Heart left ventricle (tissue), 16 donors: ENCODE measurements around the gene TRMT44. TPM values are rescaled to one million over a fixed set of nuclear protein-coding genes. Genes with fewer than 3 reads are reported as not detected.
A peak's percentile ranks its signal among the peaks of the same experiment; 100 is the strongest.
"Not testable (repeated sequence)": the region's sequence is repeated elsewhere in the genome, so short reads cannot be mapped to it uniquely, and the experiment has no call there.

Experiments used
- ATAC-seq, 4 donors: fragments of 200-7000 bp; cut with Tn5 transposase; one replicate each; pipeline ENCODE4 v1.9.1; 2020 to 2022; ENCODE audit warnings: moderate library complexity in 4 of 4, mild to moderate bottlenecking in 3 of 4, moderate number of reproducible peaks in 1 of 4
- DNase-seq, 5 donors: peaks; one replicate each; pipeline ENCODE4 v3.0.0-alpha.2; 2020
- H3K27ac ChIP-seq, 12 donors: fragments of 200-600 bp; sonication (generic) in 4 of 12; one replicate each; pipeline versions ENCODE4 v1.5.0 to v1.8.0; 2016 to 2022; ENCODE audit warnings: mild to moderate bottlenecking in 2 of 12
- H3K27me3 ChIP-seq, 9 donors: fragments of 200-600 bp; sonication (generic) in 2 of 9; one replicate each; pipeline versions ENCODE4 v1.5.1 to v1.8.0; 2016 to 2022; ENCODE audit warnings: mild to moderate bottlenecking in 3 of 9
- H3K36me3 ChIP-seq, 9 donors: fragments of 200-600 bp; sonication (generic) in 2 of 9; one replicate each; pipeline versions ENCODE4 v1.5.0 to v1.8.0; 2018 to 2022; ENCODE audit warnings: mild to moderate bottlenecking in 2 of 9
- H3K4me1 ChIP-seq, 12 donors: fragments of 200-600 bp; sonication (generic) in 4 of 12; one replicate each; pipeline versions ENCODE4 v1.5.0 to v1.8.0; 2016 to 2022; ENCODE audit warnings: mild to moderate bottlenecking in 3 of 12
- H3K4me3 ChIP-seq, 12 donors: fragments of 200-600 bp; sonication (generic) in 4 of 12; one replicate each; pipeline versions ENCODE4 v1.5.0 to v1.8.0; 2017 to 2022; ENCODE audit warnings: mild to moderate bottlenecking in 9 of 12, moderate library complexity in 4 of 12
- H3K9me3 ChIP-seq, 12 donors: fragments of 200-600 bp; sonication (generic) in 4 of 12; one replicate each; pipeline versions ENCODE4 v1.5.0 to v1.8.0; 2016 to 2022; ENCODE audit warnings: mild to moderate bottlenecking in 1 of 12
- CTCF ChIP-seq, 12 donors: fragments of 200-600 bp; sonication (generic) in 4 of 12; IDR thresholded peaks; one replicate each; pipeline versions ENCODE4 v1.5.0 to v1.8.0; 2018 to 2022; ENCODE audit warnings: antibody characterized with exemption in 12 of 12, mild to moderate bottlenecking in 5 of 12
- POLR2A ChIP-seq, 2 donors: fragments of 450-650 bp; IDR thresholded peaks; one replicate each; pipeline ENCODE4 v1.6.1; 2017; ENCODE audit warnings: antibody characterized with exemption in 2 of 2, mild to moderate bottlenecking in 2 of 2, moderate library complexity in 2 of 2
- WGBS, 4 donors: extraction: QIAGEN DNeasy Blood & Tissue Kit in 2 of 4; methylation state at CpG; one replicate each; pipeline versions ENCODE4 v1.1.5 to v1.1.7; 2013 to 2018; 5-methylcytosine and 5-hydroxymethylcytosine counted together
- intact Hi-C, 10 donors: fragments of 100-400 bp; cut with DNase I; formaldehyde crosslinking; loops; one replicate each; pipeline versions ENCODE4 v1.11.1 to v1.14.2; 2022
- polyA plus RNA-seq, 2 donors: library from polyadenylated mRNA; stranded (reverse); fragments of 200-250 nt; gene quantifications; one replicate each; pipeline ENCODE4 v1.2.3, GENCODE V29; 2013
- total RNA-seq, 9 donors: library from RNA; depleted of rRNA in 2 of 9; stranded (reverse); fragments of >200 nt in 2 of 9; fragmentation: NEBNext Ultra II Directional in 3 of 9; extraction: Animal tissue kit (Norgen Biotek cat#: 25700) in 3 of 9; gene quantifications; one replicate each; pipeline versions ENCODE4 v1.1.0 to v1.2.4, GENCODE V29; 2016 to 2023
- donor health status: ischemic (EF 13 %, LVEDD 7.1; RV severe dilation, severe dysfunction).
- donor health status: healthy with polysubstance abuse.
- donor health status: DM: no; HTN: yes; CAD: no.
- donor health status: DM: no; HTN: no; CAD: no.
- donor health status: ischemic (EF 25% LVEDD 6.9; RV normal size, moderate dysfunction).
- donor health status: ischemic (EF 25% LVEDD 5.7; RV mildly dilated, moderate dysfunction).
- donor health status: healthy.
- donor health status: DM: yes; HTN: yes; CAD: no.
- donor health status: ischemic (EF 35%, LVEDD 5.7; RV mildly dilated, moderate dysfunction).
- donor health status: nonischemic (EF 11% LVEDD 7.7; RV severe dilation, severe dysfunction).
- donor health status: DM: yes; HTN: yes; CAD: no.
- donor health status: PGD.
- donor health status: ischemic (EF 29% LVEDD 5.4; RV normal size, mild dysfunction).
- donor health status: nonischemic (EF 23%, LVEDD 6.1; RV moderate dilation, normal function).

TRMT44 gene
- total and polyA plus RNA-seq, 11 donors = 6.1 to 11.7 (median 8.3) TPM

DNA sequence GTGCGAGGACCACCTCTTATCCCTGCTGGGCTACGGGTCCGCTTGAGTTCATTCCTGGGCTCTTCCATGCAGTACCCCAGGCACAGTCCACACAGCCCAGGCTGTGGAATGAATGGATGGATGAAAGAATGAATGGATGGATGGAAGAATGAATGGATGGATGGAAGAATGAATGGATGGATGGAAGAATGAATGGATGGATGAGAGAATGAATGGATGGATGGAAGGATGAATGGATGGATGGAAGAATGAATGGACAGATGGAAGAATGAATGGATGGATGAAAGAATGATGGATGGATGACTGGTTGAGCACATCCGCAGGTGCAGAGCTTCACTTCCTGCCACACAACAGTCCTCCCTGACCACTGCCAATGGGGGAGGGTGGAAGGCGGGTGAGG, 28.3 kb upstream of the TRMT44 start:
- intact Hi-C loops = loop anchor here in 2 of 10 donors (5.0 to 10.0 kb wide), 2 partner anchors 235 to 237 kb away; no protein-coding TSS in a partner anchor

GRCh38 chr4:8414377-8414776, 26.2 kb upstream of the TRMT44 start:
- H3K9me3 ChIP-seq = no peaks in the 10 kb centered on the region
- H3K4me1 ChIP-seq = peaks cover 0 to 20% (median 10%) of the 10 kb centered on the region in 12 donors
- no peak overlapping the region for H3K4me3 ChIP-seq
- DNase-seq (no peak), ATAC-seq (no peak)
- no peak overlapping the region for H3K27ac ChIP-seq
- peaks cover 0 to 57% (median 39%) of the 10 kb centered on the region in 9 donors for H3K36me3 ChIP-seq
- intact Hi-C loops = loop anchor here in 2 of 10 donors (5.0 to 10.0 kb wide), 2 partner anchors 237 to 240 kb away; no protein-coding TSS in a partner anchor
- TF ChIP-seq POLR2A (IDR thresholded peaks at IDR 0.05) (no peak), CTCF (IDR thresholded peaks at IDR 0.05) (no peak)
- WGBS, 4 donors = 85 to 100% (median 88%) methylated on average over 2 of the region's 2 CpGs
- no peaks in the 10 kb centered on the region for H3K27me3 ChIP-seq

More for the DNA sequence above, 28.3 kb upstream of the TRMT44 start:
- no peaks in the 10 kb centered on the region for H3K27me3 ChIP-seq
- no peak overlapping the region for H3K27ac ChIP-seq
- TF ChIP-seq CTCF (IDR thresholded peaks at IDR 0.05) (no peak), POLR2A (IDR thresholded peaks at IDR 0.05) (no peak)
- H3K4me3 ChIP-seq = no peak overlapping the region
- ATAC-seq = no peak
- WGBS, 4 donors = 93 to 97% (median 96%) methylated on average over 5 of the region's 5 CpGs
- no peak for DNase-seq
- H3K36me3 ChIP-seq = peaks cover 0 to 75% (median 48%) of the 10 kb centered on the region in 9 donors
- no peaks in the 10 kb centered on the region for H3K9me3 ChIP-seq
- peaks cover 0 to 19% (median 10%) of the 10 kb centered on the region in 12 donors for H3K4me1 ChIP-seq

- intact Hi-C loops = loop anchor here in 1 of 10 donors (10.0 kb wide), 1 partner anchor 242 kb away; no protein-coding TSS in a partner anchor
- no peak overlapping the region for H3K4me3 ChIP-seq
- no peaks in the 10 kb centered on the region for H3K27me3 ChIP-seq
- DNase-seq = peak in 1 of 5 donors; percentile 14
- H3K36me3 ChIP-seq = peaks cover 0 to 36% (median 31%) of the 10 kb centered on the region in 9 donors
- TF ChIP-seq CTCF (IDR thresholded peaks at IDR 0.05) (no peak), POLR2A (IDR thresholded peaks at IDR 0.05) (no peak)
- WGBS, 4 donors = 83 to 93% (median 85%) methylated on average over 11 of the region's 11 CpGs
- ATAC-seq = no peak
- H3K27ac ChIP-seq = no peak overlapping the region
- no peaks in the 10 kb centered on the region for H3K9me3 ChIP-seq
- H3K4me1 ChIP-seq = peaks cover 0 to 12% (median 0%) of the 10 kb centered on the region in 12 donors
Measured at GRCh38 chr4:8417071-8417614, 23.4 kb upstream of the TRMT44 start.

DNA sequence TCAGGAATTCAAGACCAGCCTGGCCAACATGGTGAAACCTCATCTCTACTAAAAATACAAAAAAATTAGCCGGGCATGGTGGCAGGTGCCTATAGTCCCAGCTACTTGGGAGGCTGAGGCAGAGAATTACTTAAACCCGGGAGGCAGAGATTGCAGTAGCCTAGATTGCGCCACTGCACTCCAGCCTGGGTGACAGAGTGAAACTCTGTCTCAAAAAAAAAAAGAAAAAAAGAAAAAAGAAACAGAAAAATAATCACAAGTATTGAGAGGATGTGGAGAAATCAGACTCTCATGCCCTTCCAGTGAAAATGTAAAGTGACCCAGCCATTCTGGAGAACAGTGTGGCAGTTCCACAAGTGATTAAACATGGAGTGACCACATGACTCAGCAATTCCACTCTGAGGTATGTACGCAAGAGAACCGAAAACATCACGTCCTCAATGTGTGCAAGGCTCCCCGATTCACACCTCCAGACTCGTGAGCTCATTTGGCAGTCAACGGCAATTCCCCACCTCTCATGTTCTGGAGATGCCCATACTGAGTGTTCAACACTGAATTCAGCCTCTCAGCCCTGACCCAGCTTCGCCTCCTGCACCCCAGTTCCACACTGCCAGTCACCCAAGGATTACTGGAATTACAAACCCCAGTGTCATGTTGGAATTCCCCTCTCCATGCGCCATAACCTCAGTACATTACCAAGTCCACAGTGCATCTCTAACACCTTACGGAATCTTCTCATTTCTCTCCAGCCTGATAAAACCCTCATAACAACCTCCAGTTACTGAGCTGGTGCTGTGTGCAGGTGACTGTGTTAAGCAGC, 21.1 kb upstream of the TRMT44 start:
- DNase-seq = peak in 1 of 5 donors; percentile 38
- no peaks in the 10 kb centered on the region for H3K27me3 ChIP-seq
- ATAC-seq = peak; percentile 83 to 85 (median 84)
- intact Hi-C loops = loop anchor here in 1 of 10 donors (10.0 kb wide), 1 partner anchor 245 kb away; no protein-coding TSS in a partner anchor
- H3K4me1 ChIP-seq = peaks cover 0 to 25% (median 8%) of the 10 kb centered on the region in 12 donors
- no peak overlapping the region for H3K4me3 ChIP-seq
- H3K9me3 ChIP-seq = no peaks in the 10 kb centered on the region
- H3K27ac ChIP-seq = peak overlapping the region; percentile 5 to 70 (median 46)
- peaks cover 0 to 30% (median 25%) of the 10 kb centered on the region in 9 donors for H3K36me3 ChIP-seq
- WGBS, 4 donors = 70 to 78% (median 75%) methylated on average over 12 of the region's 12 CpGs
- TF ChIP-seq POLR2A (IDR thresholded peaks at IDR 0.05) (no peak), CTCF (IDR thresholded peaks at IDR 0.05) (no peak)

DNA sequence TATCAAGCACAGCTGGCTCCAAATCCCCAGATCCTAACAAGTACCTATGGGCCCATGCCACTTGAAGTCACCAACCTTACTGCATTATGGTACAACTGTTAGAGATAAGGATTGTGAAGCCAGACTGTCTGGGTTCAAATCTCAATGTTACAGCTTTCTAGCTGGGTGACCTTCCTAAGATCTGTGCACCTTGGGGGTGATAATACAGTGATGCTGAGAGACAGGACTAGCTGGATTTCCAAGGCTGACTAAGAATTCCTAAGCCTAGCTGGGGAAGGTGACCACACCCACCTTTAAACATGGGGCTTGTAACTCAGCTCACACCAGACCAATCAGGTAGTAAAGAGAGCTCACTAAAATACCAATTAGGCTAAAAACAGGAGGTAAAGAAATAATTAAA, 20.4 kb upstream of the TRMT44 start:
- intact Hi-C loops, ATAC-seq, DNase-seq, H3K9me3 ChIP-seq, H3K27me3 ChIP-seq, H3K4me3 ChIP-seq: not testable (repeated sequence)
- Histone ChIP-seq H3K27ac (peak overlapping the region in 4 of 12 donors; percentile 19 to 70 (median 66)), H3K36me3 (peaks cover 0 to 27% (median 19%) of the 10 kb centered on the region in 9 donors), H3K4me1 (peaks cover 0 to 26% (median 8%) of the 10 kb centered on the region in 12 donors)
